ENCODE measurements around the gene KIF21B.

KIF21B gene

DNA sequence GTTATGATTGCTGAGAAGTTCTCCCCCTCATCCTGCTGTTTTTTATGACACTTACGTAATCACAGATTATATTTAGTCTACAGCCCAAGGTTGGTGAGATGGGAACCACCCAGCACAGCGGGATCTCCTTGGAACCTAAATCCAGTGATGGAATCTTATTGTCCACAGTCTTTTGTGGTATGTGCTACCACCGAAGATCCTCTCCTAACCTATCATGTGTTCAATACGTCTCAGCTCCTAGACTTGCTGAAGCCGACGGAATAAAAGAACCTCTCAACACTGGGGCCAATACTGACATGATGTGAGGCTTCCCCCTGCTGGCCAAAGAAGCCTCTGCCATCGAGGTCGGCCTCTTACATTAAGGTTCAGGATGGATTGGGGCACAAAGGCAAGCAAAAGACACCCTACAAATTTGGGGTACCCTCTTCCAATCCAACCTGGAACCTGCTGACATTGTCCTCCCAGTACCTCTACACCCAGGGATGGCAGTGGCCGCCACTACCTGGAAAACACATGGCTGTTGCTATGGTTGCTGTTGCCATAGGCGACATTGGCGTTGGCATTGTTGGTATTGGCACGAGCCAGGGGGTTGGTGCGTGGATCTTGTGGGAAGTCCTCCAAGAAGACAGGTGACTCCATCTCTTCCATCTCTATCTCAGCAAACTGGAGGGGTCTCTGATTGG is 19.4 kb upstream of the KIF21B start:
- DNase-seq (ENCODE audit: low spot score) = peak; percentile 61

DNA sequence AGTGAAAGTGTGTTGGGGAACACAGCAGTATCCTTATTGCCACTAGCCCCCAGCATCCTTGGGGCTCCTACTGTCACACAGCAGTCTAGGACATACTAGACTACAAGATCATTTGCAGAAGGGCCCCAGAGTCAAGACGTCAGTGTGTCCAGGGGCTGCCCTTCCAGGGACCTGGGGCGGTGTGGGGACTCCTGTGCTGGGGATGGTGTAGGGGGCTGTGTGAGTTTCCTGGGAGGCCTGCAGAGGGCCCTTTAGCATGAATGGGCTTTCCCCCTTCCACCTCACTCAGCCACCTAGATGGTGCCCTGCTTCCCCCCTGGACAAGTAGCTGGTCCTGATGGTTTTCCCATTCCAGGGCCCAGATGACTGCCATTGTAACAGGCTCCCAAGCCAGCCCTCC is 17.5 kb upstream of the KIF21B start:
- DNase-seq (ENCODE audit: low spot score) = no peak

DNA sequence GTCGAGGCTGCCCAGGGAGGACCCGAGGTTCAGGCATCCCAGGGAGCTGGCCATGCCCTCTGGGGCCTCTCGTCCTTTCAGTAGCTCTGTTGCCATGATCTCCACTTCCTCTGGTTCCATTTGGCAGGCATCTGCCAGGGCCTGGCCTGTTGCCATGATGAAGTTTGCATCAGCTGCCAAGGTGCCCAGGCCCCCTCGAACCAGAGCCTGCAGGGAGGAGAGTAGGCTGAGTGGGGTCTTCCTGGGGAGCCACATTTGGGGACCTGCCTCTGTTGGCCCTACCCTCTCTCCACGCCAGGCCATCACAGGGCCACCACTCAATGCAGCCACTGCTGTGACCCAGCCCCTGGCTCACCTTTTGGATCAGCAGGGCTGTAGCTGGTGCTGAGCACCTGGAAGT is 16.4 kb upstream of the KIF21B start:
- DNase-seq (ENCODE audit: low spot score) = no peak

DNA sequence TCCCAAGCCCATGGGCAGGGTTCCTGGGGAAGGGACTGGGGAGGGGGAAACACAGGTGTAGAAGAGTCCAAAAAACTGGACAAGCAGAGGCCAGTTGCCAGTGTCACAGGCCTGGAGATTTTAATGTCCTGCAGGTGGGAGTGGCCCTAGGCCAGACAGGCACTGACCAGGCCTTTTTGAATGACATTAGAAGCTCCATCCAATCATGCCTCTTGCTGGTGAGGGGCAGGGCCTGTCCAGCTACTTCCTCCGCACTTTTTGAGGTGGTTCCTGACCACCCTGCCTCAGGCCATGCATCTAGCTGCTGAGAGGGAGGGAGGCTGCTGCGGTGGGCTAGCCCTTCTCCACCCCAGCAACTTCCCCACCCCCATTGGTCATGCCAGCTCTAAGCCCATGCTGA is 15.9 kb upstream of the KIF21B start:
- DNase-seq (ENCODE audit: low spot score) = no peak

DNA sequence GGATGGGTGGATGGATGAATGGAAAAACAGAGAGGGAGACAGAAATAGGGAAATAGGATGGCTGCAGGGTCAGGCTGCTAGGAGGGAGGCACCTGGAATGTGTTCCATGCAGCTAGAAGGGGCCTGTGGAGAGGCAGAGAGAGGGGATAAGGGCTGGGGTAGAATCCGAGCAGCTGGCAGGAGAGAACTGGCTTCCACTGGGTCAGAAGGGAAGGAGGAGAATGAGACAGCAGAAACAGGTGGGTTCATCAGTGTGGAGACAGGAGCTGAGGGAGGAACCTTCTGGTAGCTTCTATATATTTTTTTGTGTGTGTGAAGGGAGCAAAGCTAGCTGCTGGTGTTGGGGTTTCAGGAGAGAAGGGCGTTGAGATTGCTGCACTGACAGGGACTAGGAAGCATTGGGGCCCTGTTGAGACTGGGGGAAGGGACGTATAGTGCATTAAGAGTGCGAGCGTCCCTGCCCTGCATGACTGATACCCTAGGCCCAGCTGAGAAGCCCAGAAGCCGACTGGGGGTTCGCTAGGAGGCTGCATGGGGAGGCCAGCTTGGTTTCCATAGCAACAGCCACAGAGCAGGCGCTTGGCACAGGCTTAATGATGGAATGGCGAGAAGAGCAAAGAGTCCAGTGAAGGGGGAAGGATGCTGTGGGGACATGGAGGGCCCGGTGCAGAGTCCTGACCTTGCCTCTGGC is 14.8 kb upstream of the KIF21B start:
- DNase-seq (ENCODE audit: low spot score) = no peak

DNA sequence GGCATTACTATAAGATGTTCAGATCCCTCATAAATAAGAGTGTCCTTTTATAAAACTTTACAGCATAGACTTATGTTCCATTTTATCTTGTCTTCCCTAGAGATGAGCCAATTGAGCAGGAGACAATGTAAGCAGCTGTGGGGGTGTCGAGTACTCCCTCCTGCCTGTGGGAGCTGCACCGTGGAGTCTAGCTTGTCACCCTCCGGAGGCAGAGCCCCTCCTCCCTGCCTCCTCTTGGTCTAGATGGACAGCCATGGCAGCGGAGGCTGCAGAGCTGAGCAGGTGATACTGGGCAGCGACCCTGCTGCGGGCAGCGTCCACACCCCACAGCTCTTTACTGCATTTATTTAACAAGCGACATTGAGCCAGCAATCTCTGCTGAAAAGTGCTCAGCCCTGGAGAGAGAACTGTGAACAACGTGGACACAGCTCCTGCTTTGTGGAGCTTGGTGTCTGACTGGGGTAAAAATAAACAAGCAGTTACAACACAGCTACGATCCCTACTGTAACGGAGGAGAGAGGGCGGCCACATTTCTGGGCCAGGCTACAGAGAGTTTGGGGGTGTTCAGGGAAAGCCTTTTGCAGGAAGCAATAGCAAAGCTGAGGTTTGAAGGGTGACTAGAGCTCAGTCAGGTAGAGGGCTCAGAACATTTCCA is 12.8 kb upstream of the KIF21B start:
- no peak for DNase-seq (ENCODE audit: low spot score)

DNA sequence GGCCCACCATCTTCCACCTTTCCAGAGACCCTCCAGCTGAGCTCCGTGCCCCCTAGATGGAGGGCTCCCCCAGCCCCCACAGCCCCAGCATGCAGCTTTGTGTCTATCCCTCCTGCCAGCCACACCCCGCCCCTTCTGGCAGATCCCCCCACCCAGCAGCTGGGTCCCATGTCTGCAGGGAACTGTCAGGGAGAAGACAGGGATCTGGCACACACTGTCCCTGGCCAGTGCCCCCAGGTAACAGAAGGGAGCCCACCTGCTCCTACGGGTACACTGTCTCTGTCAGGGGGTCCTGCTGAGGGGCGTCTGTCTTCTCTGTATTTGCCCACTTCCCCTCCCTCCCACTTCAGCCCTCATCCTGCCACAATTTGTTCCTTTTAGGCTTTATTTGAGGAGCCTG is 11.2 kb upstream of the KIF21B start:
- DNase-seq (ENCODE audit: low spot score) = no peak

DNA sequence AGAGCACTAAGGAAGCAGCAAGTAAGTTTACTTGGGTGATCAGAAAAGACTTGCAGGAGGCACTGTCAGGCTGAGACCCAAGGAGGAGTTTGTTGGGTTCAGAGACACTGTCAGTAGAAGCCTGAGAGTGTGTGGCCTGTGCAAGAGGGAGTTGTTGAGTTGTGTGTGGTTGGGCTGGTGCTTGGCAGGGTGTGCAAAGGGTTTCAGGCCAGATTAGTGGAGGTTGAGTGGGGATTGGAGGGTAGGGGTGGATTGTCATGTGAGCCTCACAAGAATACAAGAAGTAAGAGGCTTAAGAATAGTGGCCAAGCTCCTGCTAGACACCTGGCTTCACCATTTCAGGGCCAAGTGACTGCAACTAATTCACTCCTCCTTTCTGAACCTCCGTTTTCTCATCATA is 8.9 kb upstream of the KIF21B start:
- DNase-seq (ENCODE audit: low spot score) = no peak

DNA sequence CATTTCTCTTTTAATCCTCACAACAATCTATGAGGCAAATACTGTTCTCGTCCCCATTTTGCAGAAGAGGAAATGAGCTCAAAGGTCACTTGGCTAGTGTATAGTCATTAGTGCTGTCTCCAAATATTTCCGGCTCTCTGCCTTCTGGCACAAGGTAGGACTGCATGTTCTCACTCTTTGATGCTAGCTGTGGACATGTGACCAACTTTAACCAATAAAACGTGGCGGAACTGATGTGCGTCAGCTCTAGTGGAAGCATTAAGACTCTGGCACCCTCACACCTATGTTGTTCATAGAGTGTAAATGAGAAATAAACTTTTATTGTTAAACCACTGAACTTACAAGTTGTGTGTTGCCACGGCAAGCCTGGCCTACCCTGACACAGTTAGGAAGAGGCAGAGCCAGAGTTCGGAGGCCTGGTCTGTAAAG is 5.0 kb upstream of the KIF21B start:
- DNase-seq (ENCODE audit: low spot score) = no peak

DNA sequence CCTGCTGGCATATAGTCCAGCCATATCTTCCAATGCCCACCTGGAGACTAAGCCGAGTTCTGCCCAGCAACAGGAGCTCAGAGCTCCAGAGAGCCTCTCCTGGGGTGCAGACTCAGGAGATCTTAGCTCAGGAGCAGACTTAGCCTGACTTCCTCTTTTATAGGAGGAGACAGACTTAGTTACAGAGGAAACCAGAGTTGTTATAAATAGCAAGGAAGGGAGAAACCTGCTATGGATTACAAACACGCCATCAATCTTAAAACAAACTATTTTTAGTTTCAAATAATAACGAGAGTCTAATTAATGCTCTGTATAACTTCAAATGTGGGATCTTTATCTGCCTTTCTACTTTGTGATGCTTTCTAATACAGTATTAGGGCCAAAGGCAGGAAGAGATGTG is 3.3 kb upstream of the KIF21B start:
- DNase-seq (ENCODE audit: low spot score) = no peak

DNA sequence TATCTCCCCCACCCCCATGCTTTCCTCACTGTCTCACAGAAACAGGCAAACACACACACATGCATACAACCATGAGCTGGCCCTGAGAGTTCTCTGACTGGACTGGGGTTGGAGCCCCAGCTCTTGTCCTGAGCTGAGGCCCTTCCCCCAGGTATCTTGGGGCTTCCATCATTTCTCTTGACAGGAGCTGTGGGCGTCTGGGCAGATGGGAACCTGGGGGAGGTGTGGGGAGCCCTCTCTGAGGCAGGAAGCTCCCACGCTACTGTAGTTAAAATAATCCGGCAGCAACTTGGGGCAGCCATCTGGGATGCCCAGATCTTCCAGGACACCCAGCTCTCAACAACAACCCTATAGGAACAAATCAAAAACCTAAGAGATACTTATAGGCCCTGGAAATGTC is 2.7 kb upstream of the KIF21B start:
- no peak for DNase-seq (ENCODE audit: low spot score)

DNA sequence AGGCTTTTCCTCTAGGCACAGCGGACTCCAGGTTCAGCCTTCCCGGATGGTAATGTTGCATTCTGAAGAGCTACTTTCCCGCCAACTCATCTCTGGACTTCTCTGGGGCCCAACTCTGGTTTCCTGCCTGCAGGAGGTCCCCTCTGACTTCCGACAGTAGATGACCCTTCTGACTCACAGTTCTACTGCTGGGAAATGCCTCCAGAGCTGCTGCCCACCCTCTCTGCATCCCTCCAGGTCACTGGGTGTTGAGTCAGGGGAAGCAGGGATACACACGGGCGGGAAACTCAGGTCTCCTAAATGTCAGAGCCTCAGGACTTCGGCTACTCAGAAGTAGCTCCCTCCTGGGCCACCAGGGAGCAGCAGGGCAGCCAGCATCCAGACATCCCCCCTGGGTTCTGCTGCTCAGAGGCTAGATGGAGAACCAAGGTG is 2.1 kb upstream of the KIF21B start:
- peak; percentile 64 for DNase-seq (ENCODE audit: low spot score)

DNA sequence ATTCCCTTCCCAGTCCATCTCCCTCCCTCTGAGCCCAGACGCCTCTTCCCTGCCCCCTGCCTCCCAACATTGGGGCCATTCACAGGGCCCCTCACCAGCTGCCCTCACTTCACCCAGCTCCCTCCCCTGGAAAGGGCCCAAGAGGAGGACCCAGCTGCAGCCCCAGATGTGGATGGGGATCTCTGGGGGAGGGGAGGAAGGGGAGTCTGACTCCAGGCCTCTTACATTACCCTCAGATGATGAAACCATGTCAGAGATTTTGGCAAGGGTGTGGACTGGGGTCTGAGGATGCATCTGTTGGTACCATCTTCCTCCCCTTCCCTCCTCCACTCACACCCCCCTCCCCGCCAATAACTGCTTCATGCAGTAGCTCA is 1.1 kb upstream of the KIF21B start:
- no peak for DNase-seq (ENCODE audit: low spot score)

DNA sequence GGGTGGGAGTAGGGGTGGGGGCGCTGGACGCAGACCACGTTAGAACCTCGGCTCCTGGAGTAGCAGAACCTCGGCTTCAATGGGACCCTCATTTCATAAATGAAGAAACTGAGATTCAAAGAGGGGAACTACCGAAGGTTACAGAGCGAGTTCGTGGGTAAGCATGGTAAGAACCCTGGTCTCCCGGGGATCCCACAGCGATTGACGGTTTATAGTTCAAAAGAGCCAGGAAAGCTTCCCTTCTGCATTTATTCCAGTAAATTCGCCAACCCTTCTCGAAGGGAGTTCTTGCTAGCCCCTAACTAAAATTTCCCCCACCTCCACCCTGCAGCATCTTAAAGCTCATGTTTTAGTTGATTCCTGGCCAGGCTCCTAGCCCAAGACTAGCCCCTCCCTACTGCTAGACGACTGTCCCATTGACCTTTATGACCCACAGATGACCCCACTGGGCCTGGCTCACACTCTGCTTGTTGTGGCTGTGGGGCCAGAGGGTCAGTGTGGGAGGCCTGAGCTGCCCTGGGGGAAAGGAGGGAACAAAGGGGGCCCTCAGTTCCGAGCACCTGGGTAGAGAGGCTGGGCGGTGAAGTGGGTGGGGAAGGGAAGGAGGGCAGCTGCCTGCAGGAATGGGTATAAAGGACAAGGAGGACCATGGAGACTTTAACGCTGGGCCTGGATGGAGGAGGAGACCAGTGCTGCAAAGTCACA is 558 bp upstream of the KIF21B start:
- no peak for DNase-seq (ENCODE audit: low spot score)

DNA sequence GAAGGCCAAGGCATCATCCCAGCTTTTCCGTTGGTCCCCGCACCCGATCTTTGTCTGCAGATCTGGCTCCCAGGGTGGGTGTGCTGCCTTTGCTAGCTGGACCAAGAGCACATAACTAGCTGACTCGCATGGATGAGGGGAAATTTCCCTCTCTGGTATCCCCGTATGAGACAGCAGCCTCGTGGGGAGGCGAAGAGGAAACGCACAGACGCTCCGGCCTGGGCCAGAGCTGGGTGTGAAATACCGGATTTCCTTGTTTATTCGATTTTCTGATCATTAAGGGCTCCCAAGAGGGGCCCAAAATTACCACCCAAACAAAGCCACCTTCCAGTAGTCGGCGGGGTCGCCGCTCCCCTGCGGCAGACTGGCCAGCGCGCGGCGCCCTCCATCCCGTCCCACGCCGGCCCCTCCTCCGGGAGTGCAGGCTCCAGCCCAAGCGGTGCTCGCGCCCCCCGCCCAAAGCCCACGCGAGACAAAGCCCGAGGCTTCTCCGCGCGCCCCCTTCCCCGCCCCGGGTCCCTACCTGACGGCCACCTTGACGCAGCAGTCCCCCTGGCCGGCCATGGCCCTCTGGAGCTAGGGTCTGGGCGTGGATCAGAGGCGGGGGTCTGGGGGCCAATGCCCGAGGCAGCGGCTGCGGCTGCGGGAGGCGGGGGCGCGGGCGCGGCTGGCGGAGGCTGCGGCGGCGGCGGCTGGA is 546 bp downstream of the KIF21B start:
- peak; percentile 50 for DNase-seq (ENCODE audit: low spot score)

DNA sequence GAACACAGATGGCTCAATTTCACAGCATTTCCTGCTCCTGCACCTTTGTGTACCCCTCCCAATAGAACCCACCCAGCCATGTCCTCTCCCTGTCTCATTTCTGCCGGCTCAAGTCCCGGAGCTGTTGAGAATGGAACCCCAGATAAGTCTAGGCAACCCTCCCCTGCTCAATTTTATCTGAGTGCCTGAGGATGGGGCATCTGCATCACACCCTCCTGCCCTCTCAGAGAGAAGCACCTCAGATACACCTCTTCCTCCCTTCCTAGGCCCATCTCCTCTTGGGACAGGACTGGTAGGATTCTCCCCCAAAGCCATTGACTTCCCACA is 1.1 kb downstream of the KIF21B start:
- no peak for DNase-seq (ENCODE audit: low spot score)

DNA sequence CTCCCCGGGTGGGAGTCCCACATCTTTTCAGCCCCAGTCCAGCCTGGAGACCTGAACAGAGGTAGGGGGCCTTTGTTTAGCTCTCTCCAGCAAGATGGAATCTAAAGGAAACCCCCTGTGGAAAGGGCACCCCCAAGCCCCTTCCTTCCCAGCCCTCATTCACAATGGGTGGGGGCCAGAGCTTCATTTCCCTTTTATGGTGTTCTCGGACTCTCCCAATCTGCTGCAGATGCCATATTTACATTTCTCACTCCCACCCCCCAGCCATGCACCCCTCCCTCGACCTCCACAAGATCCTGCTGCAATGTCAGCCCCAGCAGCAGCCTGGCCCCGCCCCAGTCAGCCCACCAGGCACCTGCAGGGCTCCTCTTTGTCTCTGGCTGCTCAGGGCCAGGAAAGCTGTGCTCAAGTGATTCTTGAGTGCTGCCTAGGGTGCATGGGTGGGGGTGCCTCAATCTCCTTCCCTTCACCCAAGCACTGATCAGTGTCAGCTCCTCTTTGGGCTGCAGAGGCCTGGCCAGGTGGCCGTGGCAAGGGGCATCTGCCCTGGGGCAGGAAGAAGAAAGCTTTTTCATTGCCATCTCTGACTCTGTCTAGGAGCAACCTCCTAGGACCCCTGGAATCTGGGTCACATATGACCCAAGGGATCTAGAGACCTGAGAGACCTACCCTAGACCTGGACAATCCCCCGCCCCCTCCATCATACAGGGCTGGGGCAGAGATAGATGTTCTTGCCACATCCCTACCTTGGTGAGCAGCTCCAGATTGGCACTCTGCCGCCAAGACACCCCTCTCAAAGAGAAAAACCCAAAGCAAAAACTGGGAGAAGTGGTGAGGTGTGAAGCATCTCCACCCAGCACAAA is 1.7 kb downstream of the KIF21B start:
- no peak for DNase-seq (ENCODE audit: low spot score)

DNA sequence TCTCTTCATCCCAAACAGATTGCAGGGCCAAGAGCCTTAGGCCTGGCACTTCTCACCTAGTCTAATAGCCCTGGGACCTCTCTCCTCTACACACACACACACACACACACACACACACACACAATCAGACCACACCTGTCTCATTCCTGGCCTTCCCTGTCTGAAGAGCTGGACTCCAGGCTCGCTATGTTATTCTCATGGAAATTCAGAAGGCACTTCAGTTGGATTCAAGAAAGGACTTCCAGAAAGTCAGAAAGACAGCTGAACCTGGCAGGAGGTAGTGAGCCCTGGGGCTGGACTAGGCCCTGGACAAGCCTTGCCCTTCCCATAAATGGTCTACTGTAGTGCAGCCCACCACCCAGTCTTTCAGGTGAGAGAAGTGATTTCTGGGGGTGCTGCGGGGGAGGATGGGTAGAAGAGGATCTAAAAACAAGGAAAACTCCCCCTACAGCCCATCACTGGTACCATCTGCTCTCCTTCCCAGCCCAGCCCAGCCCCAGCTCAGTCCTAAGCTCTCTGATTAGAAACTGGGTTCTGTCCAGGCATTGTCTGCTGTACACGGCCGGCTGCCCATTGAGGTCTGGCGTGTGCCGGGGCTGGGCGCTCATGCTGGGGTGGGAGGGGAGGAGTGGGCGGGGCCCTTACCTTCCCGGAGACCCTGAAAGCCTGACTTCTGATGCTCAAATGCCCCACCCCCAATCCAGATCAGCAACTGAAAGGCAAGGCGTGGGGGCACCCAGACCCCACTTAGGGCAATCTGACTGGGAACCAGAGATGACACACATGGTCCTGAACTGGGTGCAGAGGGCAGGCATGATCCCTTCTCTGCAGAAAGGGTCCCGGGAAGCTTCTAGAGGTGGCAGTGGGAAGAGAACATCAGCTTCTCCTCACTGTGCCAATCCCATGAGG is 2.5 kb downstream of the KIF21B start:
- DNase-seq (ENCODE audit: low spot score) = peak; percentile 57

DNA sequence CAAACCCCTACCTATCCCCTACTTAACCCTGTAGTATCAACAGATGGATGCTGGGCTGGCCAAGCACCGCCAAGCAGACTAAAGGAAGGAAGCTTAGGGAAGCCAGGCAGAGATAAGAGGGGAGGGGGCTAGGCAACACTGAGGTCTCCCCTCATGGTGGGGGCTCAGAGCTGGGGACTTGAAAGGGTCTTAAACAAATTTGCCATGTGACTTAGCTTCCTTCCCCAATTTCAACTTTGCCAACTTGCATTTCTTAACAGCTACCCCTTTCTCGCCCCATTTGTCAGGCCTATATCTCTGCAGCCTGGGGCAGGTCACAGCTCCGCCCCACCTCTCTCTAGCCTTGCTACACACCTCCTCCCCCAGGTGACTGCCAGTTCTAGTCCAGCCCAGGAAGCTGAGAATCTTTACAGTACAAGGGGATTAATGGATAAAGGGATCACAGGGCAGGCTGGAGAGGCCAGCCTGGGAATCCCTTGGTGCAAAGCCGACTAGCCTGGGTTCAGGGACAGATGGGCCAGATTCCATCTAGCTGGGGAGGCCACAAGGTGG is 3.4 kb downstream of the KIF21B start:
- peak; percentile 61 for DNase-seq (ENCODE audit: low spot score)

Measured in HuH-7.5 (cell line).